ENCODE results near the gene PTGFRN.

GRCh38 chr1:117034791-117035290 lies 125.1 kb downstream of the PTGFRN start:
- TF ChIP-seq EZH2phosphoT487 (IDR thresholded peaks at IDR 0.05; ENCODE audit: low read length) (no peak), CTCF (IDR thresholded peaks at IDR 0.05; ENCODE audit: low read length) (no peak), EZH2 (optimal IDR thresholded peaks at IDR 0.05; ENCODE audit: low read depth, low read length) (no peak)
